GM23338 (cell line): Measurements from ENCODE around the gene MBL2.

Experiments used
- CREB1 ChIP-seq: fragments of 250-450 bp; sonication (Bioruptor Pico); IDR thresholded peaks from 2 replicates; pipeline ENCODE4 v1.5.0; 2020; ENCODE audit warnings: low read depth, mild to moderate bottlenecking, moderate library complexity
- CTCF ChIP-seq, 2 experiments: fragments of 200-600 bp in 1 of 2; sonication (generic) in 1 of 2; conservative IDR thresholded peaks; 2 replicates each; pipeline versions ENCODE4 v1.5.1 to v1.6.1; 2016 to 2017; ENCODE audit warnings: antibody characterized with exemption in 2 of 2, low read depth in 2 of 2, mild to moderate bottlenecking in 2 of 2, moderate library complexity in 1 of 2
- EZH2 ChIP-seq: fragments of 200-600 bp; sonication (generic); IDR thresholded peaks from one replicate; pipeline ENCODE4 v1.8.0; 2017; ENCODE audit warnings: antibody characterized with exemption, mild to moderate bottlenecking, low read depth; ENCODE audit not compliant: unreplicated experiment
- EZH2phosphoT487 ChIP-seq: fragments of 200-600 bp; sonication (generic); IDR thresholded peaks from one replicate; pipeline ENCODE4 v1.8.1; 2018; ENCODE audit warnings: antibody characterized with exemption; ENCODE audit not compliant: unreplicated experiment
- POLR2AphosphoS5 ChIP-seq: IDR thresholded peaks from 2 replicates; pipeline ENCODE4 v1.6.1; 2016; ENCODE audit warnings: antibody characterized with exemption, low read depth

- TF ChIP-seq CTCF (conservative IDR thresholded peaks at IDR 0.05; ENCODE audit: low read depth in 2 of 2) (no peak), CREB1 (CRISPR knock-in tag) (no peak), POLR2AphosphoS5 (no peak), EZH2phosphoT487 (no peak), EZH2 (no peak)
These were observed 2.6 kb downstream of the MBL2 start for GRCh38 chr10:52769966-52770365.
